Measurements from ENCODE around the gene MALSU1. TPM values are rescaled to one million over a fixed set of nuclear protein-coding genes. Genes with fewer than 3 reads are reported as not detected.

MALSU1 gene
- polyA plus RNA-seq, 2 donors, result 11.3 to 40.7 TPM

DNA sequence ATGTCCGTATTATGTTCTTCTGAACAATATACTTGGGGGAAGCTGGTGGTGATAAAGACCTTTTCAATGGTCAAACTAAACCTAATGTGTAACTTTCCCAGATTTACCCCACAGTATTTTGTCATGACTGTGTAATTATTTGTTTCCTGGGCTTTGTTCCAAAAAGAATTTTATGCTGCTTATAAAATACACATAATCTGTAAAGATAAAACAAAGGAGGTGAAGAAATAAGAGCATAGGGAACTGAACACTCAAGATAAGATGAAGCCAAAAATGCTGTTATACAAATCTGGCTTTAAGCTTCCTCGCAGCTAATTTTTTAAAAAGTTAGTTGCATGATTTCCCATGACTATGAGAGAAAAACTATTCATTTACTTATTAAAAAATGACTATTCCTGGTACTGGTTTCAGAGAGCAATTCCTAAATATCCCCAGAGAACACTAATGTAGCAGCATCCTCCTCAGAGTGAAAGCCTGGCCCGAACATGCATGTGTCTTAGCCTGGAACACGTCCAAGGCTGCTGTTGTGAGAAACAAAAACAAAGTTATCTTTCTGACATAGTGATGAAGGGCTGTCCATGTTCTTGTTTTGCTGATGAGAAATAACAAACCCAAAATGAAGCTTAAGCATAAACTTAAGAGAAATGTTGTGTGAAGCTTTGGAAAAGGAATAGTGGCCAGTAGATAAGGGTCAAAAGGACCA is 33.9 kb downstream of the MALSU1 start:
- H3K9me3 ChIP-seq (ENCODE audit: control insufficient read depth in 2 of 2, insufficient read depth in 1 of 2, low read depth in 1 of 2, low read length in 1 of 2), result peaks cover 0 to 2% of the 10 kb centered on the region in 2 donors
- no peaks in the 10 kb centered on the region for H3K4me1 ChIP-seq (ENCODE audit: control insufficient read depth in 2 of 2, insufficient read depth in 2 of 2, low read length in 1 of 2)
- no peak overlapping the region for H3K27ac ChIP-seq (ENCODE audit: low read depth in 2 of 2, low read length in 1 of 2)
- H3K27me3 ChIP-seq (ENCODE audit: control insufficient read depth in 1 of 2, insufficient read depth in 2 of 2, low read length in 2 of 2), result no peaks in the 10 kb centered on the region
- WGBS, 2 donors, result 32 to 35% methylated on average over 4 of the region's 4 CpGs
- no peak overlapping the region for H3K4me3 ChIP-seq (ENCODE audit: low read depth in 1 of 2, low read length in 2 of 2)
- H3K36me3 ChIP-seq (ENCODE audit: control insufficient read depth in 2 of 2, insufficient read depth in 2 of 2, low read length in 1 of 2), result no peaks in the 10 kb centered on the region

DNA sequence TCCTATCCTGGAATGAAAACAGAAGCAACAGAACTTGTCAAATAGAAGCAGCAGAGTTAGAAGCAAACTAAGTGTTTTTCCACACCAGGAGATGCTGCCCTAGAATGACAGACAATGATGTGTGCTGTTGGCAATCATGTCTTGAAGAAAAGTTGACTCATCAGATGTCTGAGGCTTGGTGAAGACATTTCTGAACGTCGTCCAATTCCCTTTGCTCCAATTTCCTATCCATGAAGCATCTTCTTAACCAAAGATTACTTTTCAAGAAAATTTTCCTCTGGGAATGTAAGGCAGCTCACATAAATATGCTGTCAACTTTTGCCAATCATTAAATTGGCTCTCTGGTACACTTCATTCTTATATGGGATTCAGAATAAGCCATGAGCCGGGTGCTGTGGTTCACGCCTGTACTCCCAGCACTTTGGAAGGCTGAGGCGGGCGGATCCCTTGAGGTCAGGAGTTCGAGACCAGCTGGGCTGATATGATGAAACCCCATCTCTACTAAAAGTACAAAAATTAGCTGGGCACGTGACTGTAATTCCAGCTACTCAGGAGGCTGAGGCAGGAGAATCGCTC is 34.6 kb downstream of the MALSU1 start:
- Histone ChIP-seq H3K4me1 (ENCODE audit: control insufficient read depth in 2 of 2, insufficient read depth in 2 of 2, low read length in 1 of 2) (no peaks in the 10 kb centered on the region), H3K9me3 (ENCODE audit: control insufficient read depth in 2 of 2, insufficient read depth in 1 of 2, low read depth in 1 of 2, low read length in 1 of 2) (peaks cover 0 to 2% of the 10 kb centered on the region in 2 donors), H3K4me3 (ENCODE audit: low read depth in 1 of 2, low read length in 2 of 2) (no peak overlapping the region), H3K27me3 (ENCODE audit: control insufficient read depth in 1 of 2, insufficient read depth in 2 of 2, low read length in 2 of 2) (no peaks in the 10 kb centered on the region), H3K36me3 (ENCODE audit: control insufficient read depth in 2 of 2, insufficient read depth in 2 of 2, low read length in 1 of 2) (no peaks in the 10 kb centered on the region), H3K27ac (ENCODE audit: low read depth in 2 of 2, low read length in 1 of 2) (no peak overlapping the region)
- WGBS, 2 donors, result 29 to 39% methylated on average over 9 of the region's 9 CpGs

DNA sequence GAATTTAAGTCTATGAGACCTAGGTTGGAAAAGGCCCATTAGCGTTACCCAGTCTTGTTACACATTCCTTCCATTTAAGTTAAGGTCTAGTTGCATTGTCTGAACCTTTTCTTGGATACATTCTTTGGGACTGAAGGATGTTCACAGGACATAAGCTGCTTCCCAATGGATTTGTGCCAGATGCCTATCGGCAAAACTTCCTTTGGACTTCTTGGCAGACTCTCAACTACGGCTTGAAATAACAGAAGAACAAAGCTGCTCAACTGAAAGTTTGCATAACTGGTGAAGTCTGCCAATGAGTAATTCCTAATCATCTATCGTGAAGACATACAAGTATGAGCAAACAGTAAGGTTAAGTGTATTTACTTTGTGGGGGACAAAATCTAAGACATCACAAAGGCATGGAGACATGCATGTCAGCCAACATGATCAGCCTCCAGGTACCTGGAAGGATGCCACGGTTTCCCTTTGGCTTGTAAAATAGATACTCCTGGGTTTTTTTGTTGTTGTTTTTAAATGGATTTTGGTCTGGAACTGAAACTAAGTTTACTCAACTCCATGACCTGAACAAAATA is 35.4 kb downstream of the MALSU1 start:
- H3K4me1 ChIP-seq (ENCODE audit: control insufficient read depth in 2 of 2, insufficient read depth in 2 of 2, low read length in 1 of 2), result no peaks in the 10 kb centered on the region
- WGBS, 2 donors, result 18 to 20% methylated on average over 5 of the region's 5 CpGs
- H3K27ac ChIP-seq (ENCODE audit: low read depth in 2 of 2, low read length in 1 of 2), result no peak overlapping the region
- H3K4me3 ChIP-seq (ENCODE audit: low read depth in 1 of 2, low read length in 2 of 2), result no peak overlapping the region
- H3K27me3 ChIP-seq (ENCODE audit: control insufficient read depth in 1 of 2, insufficient read depth in 2 of 2, low read length in 2 of 2), result no peaks in the 10 kb centered on the region
- peaks cover 0 to 2% of the 10 kb centered on the region in 2 donors for H3K9me3 ChIP-seq (ENCODE audit: control insufficient read depth in 2 of 2, insufficient read depth in 1 of 2, low read depth in 1 of 2, low read length in 1 of 2)
- H3K36me3 ChIP-seq (ENCODE audit: control insufficient read depth in 2 of 2, insufficient read depth in 2 of 2, low read length in 1 of 2), result no peaks in the 10 kb centered on the region

DNA sequence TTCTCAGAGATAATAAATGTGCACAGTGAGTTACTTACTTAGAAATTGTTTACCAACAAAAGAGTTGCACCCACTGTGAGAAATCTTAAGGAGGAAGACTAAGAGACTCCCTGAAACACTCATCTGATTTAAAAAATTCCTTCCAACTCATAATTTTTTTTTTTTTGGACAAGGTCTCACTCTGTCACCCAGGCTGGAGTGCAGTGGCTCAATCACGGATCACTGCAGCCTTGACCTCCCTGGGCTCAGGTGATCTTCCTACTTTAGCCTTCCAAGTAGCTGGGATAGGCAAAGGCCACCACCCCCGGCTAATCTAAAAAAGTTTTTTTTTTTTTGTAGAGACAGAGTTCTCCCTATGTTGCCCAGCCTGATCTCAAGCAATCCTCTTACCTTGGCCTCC is 36.0 kb downstream of the MALSU1 start:
- no peak overlapping the region for H3K4me3 ChIP-seq (ENCODE audit: low read depth in 1 of 2, low read length in 2 of 2)
- no peaks in the 10 kb centered on the region for H3K27me3 ChIP-seq (ENCODE audit: control insufficient read depth in 1 of 2, insufficient read depth in 2 of 2, low read length in 2 of 2)
- H3K9me3 ChIP-seq (ENCODE audit: control insufficient read depth in 2 of 2, insufficient read depth in 1 of 2, low read depth in 1 of 2, low read length in 1 of 2), result peaks cover 0 to 2% of the 10 kb centered on the region in 2 donors
- H3K36me3 ChIP-seq (ENCODE audit: control insufficient read depth in 2 of 2, insufficient read depth in 2 of 2, low read length in 1 of 2), result no peaks in the 10 kb centered on the region
- H3K4me1 ChIP-seq (ENCODE audit: control insufficient read depth in 2 of 2, insufficient read depth in 2 of 2, low read length in 1 of 2), result no peaks in the 10 kb centered on the region
- H3K27ac ChIP-seq (ENCODE audit: low read depth in 2 of 2, low read length in 1 of 2), result no peak overlapping the region
- WGBS, 2 donors, result 36 to 39% methylated on average over 2 of the region's 2 CpGs

DNA sequence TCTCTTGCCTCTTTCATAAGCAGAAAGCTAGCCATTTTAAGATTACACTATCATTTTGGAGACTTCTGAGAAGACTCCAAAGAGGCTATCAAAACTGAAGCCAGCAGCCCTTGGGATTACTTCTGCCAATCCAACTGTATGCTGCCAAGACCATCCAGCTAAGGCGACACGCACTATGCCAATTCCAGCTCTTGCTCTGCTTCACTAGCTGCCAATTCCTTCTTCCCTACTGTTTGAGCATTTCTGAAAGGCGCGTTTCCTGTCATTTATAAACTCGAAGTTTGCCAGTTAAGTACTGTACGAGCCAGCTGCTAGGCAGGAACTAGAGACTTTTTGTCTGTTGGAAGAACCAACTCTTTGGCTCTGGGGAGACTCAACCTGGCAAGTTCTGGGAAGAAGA is 36.5 kb downstream of the MALSU1 start:
- H3K27me3 ChIP-seq (ENCODE audit: control insufficient read depth in 1 of 2, insufficient read depth in 2 of 2, low read length in 2 of 2), result no peaks in the 10 kb centered on the region
- H3K4me1 ChIP-seq (ENCODE audit: control insufficient read depth in 2 of 2, insufficient read depth in 2 of 2, low read length in 1 of 2), result no peaks in the 10 kb centered on the region
- WGBS, 2 donors, result 19 to 48% methylated on average over 6 of the region's 6 CpGs
- no peak overlapping the region for H3K4me3 ChIP-seq (ENCODE audit: low read depth in 1 of 2, low read length in 2 of 2)
- H3K36me3 ChIP-seq (ENCODE audit: control insufficient read depth in 2 of 2, insufficient read depth in 2 of 2, low read length in 1 of 2), result no peaks in the 10 kb centered on the region
- H3K9me3 ChIP-seq (ENCODE audit: control insufficient read depth in 2 of 2, insufficient read depth in 1 of 2, low read depth in 1 of 2, low read length in 1 of 2), result peaks cover 0 to 2% of the 10 kb centered on the region in 2 donors
- H3K27ac ChIP-seq (ENCODE audit: low read depth in 2 of 2, low read length in 1 of 2), result peak overlapping the region in 1 of 2 donors; percentile 20

DNA sequence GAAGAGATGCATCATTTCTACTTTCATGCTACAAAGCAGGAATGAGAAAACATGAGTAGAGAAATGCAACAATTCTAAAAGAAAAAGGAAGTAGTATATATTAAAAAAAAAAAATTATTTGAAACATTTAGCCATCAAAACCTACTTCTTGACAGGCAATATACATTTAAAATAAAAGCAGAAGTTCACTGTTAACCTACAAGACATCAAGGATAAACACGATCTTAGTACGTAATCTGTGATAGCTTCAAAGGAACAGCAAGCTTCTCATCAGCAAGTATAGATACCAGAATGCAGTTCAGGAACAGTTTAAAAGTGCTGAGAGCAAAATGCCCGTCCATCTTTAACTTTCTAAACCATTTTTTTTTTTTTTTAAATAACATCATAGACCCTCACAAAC is 36.9 kb downstream of the MALSU1 start:
- WGBS, 2 donors, result 54 to 73% methylated on average over 3 of the region's 3 CpGs

DNA sequence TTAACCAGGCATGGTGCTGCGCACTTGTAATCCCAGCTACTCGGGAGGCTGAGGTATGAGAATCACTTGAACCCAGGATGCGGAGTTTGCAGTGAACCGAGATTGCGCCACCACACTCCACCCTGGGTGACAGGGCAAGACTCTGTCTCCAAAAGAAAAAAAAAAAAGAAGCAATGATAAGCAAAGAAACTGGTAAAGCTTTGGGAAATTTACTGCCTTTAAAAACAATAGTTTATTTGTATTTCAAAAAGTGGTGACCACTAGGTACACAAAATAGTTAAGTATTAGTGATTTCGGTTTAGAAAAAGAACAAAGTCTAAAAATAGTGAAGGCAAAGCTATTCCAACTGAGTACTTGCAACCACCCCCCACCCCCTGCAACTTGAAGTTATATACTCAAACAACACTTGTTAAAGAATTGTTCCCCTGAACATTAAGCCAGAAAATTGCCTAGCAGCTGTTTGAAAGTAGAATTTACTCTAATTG is 37.7 kb downstream of the MALSU1 start:
- H3K27me3 ChIP-seq (ENCODE audit: control insufficient read depth in 1 of 2, insufficient read depth in 2 of 2, low read length in 2 of 2), result no peaks in the 10 kb centered on the region
- H3K9me3 ChIP-seq (ENCODE audit: control insufficient read depth in 2 of 2, insufficient read depth in 1 of 2, low read depth in 1 of 2, low read length in 1 of 2), result peaks cover 0 to 2% of the 10 kb centered on the region in 2 donors
- no peak overlapping the region for H3K4me3 ChIP-seq (ENCODE audit: low read depth in 1 of 2, low read length in 2 of 2)
- H3K36me3 ChIP-seq (ENCODE audit: control insufficient read depth in 2 of 2, insufficient read depth in 2 of 2, low read length in 1 of 2), result no peaks in the 10 kb centered on the region
- no peaks in the 10 kb centered on the region for H3K4me1 ChIP-seq (ENCODE audit: control insufficient read depth in 2 of 2, insufficient read depth in 2 of 2, low read length in 1 of 2)
- 84 to 85% methylated on average over 6 of the region's 6 CpGs for WGBS, 2 donors
- H3K27ac ChIP-seq (ENCODE audit: low read depth in 2 of 2, low read length in 1 of 2), result no peak overlapping the region

More for the DNA sequence above, 36.9 kb downstream of the MALSU1 start:
- Histone ChIP-seq H3K4me1 (ENCODE audit: control insufficient read depth in 2 of 2, insufficient read depth in 2 of 2, low read length in 1 of 2) (no peaks in the 10 kb centered on the region), H3K9me3 (ENCODE audit: control insufficient read depth in 2 of 2, insufficient read depth in 1 of 2, low read depth in 1 of 2, low read length in 1 of 2) (peaks cover 0 to 2% of the 10 kb centered on the region in 2 donors), H3K27ac (ENCODE audit: low read depth in 2 of 2, low read length in 1 of 2) (no peak overlapping the region), H3K27me3 (ENCODE audit: control insufficient read depth in 1 of 2, insufficient read depth in 2 of 2, low read length in 2 of 2) (no peaks in the 10 kb centered on the region), H3K36me3 (ENCODE audit: control insufficient read depth in 2 of 2, insufficient read depth in 2 of 2, low read length in 1 of 2) (no peaks in the 10 kb centered on the region), H3K4me3 (ENCODE audit: low read depth in 1 of 2, low read length in 2 of 2) (no peak overlapping the region)

DNA sequence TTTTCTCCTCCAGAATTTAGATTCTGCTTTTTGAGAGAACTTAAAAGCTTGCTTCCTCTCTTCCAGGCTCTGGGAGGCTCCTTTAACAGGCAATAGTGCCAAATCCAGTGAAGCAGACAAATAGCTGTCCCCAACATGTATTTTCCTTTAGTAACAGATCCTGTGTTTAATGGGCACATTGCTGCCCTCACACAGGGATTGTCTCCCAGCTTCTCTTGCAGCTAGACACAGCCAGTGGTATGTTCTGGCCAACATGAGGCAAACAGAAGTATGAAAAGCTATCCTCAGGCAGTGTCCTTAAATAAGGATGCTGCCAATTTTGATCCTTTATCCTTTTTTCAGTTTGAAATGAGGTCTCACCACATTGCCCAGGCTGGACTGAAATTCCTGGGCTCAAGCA is 38.2 kb downstream of the MALSU1 start:
- Histone ChIP-seq H3K4me1 (ENCODE audit: control insufficient read depth in 2 of 2, insufficient read depth in 2 of 2, low read length in 1 of 2) (no peaks in the 10 kb centered on the region), H3K36me3 (ENCODE audit: control insufficient read depth in 2 of 2, insufficient read depth in 2 of 2, low read length in 1 of 2) (no peaks in the 10 kb centered on the region), H3K9me3 (ENCODE audit: control insufficient read depth in 2 of 2, insufficient read depth in 1 of 2, low read depth in 1 of 2, low read length in 1 of 2) (peaks cover 0 to 2% of the 10 kb centered on the region in 2 donors), H3K27ac (ENCODE audit: low read depth in 2 of 2, low read length in 1 of 2) (no peak overlapping the region), H3K27me3 (ENCODE audit: control insufficient read depth in 1 of 2, insufficient read depth in 2 of 2, low read length in 2 of 2) (no peaks in the 10 kb centered on the region), H3K4me3 (ENCODE audit: low read depth in 1 of 2, low read length in 2 of 2) (no peak overlapping the region)

DNA sequence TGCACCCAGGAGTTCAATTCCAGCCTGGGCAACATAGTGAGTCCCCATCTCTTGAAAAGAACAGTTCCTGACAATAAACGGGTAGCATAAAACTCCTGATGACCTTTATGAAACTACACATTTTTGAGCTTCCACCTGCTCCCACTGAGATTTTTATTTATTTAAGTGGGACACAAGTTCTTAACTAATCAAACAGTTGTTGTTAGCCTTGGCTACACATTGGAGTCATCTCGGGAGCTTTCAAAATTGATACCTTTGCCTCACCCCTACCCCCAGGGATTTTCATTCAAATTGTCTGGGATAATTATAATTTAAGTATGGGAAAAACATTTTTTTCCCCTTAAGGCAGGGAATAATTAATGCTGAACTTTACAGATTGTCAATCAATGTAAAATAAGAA is 39.3 kb downstream of the MALSU1 start:
- Histone ChIP-seq H3K27me3 (ENCODE audit: control insufficient read depth in 1 of 2, insufficient read depth in 2 of 2, low read length in 2 of 2) (no peaks in the 10 kb centered on the region), H3K9me3 (ENCODE audit: control insufficient read depth in 2 of 2, insufficient read depth in 1 of 2, low read depth in 1 of 2, low read length in 1 of 2) (peaks cover 0 to 2% of the 10 kb centered on the region in 2 donors)
- WGBS, 2 donors, result 57 to 86% methylated on average over 2 of the region's 2 CpGs

More for the DNA sequence above, 39.3 kb downstream of the MALSU1 start:
- no peak overlapping the region for H3K27ac ChIP-seq (ENCODE audit: low read depth in 2 of 2, low read length in 1 of 2)
- H3K4me3 ChIP-seq (ENCODE audit: low read depth in 1 of 2, low read length in 2 of 2), result no peak overlapping the region
- H3K36me3 ChIP-seq (ENCODE audit: control insufficient read depth in 2 of 2, insufficient read depth in 2 of 2, low read length in 1 of 2), result no peaks in the 10 kb centered on the region
- no peaks in the 10 kb centered on the region for H3K4me1 ChIP-seq (ENCODE audit: control insufficient read depth in 2 of 2, insufficient read depth in 2 of 2, low read length in 1 of 2)

Measured in esophagus (tissue), 2 donors.